ENCODE results near the gene RNF8. TPM values are rescaled to one million over a fixed set of nuclear protein-coding genes. Genes with fewer than 3 reads are reported as not detected.

Gene RNF8
- total and polyA plus RNA-seq, 10 of the 15 experiments (the other 5 are each of a cell fraction or from before 2014, with no cell fraction given): 7.8 to 30.2 (median 23.3) TPM

DNA sequence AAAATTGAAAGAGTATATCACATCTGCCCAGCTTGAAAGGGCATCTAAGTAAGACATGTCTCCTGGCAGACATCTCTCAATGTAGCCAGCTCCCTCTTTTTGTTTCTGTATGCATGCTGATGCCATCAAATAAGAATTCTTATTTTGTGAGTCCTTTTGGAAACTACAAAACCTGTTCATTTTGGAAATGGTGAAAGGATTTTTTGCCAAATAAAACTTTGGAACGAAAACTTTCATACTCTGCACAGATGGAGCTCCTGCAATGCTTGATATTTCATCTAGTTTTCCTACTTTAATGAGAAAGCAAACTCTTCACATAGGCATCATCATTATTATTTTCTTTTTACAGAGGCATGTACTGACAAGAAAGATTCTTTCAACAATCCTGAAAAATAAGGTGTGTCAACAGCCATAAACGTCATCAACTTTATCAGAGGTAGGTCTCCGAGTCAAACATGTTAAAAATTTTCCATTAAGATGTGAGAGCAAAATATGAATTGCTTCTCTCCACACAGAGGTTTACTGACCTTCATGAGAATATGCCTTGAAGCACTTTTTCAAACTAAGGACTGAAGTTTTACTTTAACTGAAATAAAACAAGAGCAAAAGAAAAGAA lies 53.1 kb downstream of the RNF8 start:
- SMC1A ChIA-PET (ENCODE audit: uncharacterized antibody, unreplicated experiment): no interaction called here
- no peak overlapping the region for H2AFZ ChIP-seq (ENCODE audit: control insufficient read depth, low read depth, low read length)
- DNase-seq (ENCODE audit: low read depth, low spot score) (no peak), ATAC-seq (no peak), FAIRE-seq (no peak)
- CTCF ChIA-PET: no interaction called here
- in situ Hi-C loops (cut with MboI): no loop called here
- intact Hi-C loops (cut with micrococcal nuclease; ENCODE audit: unreplicated experiment): no loop called here
- H3K27ac ChIP-seq (ENCODE audit: control insufficient read depth, insufficient read depth): no peak overlapping the region
- H3K4me3 ChIP-seq: no peak overlapping the region
- H3K4me1 ChIP-seq (ENCODE audit: control insufficient read depth, insufficient read depth, low read length): no peaks in the 10 kb centered on the region
- POLR2A ChIA-PET: interaction anchor here (0.8 kb wide), 1 partner anchor 447 kb away, joined by 3 read pairs; no protein-coding TSS in a partner anchor
- no peaks in the 10 kb centered on the region for H3K9me3 ChIP-seq (replicated peaks; ENCODE audit: control insufficient read depth, insufficient read depth, low read length)
- no peaks in the 10 kb centered on the region for H3K27me3 ChIP-seq (replicated peaks in 1 of 2; ENCODE audit: control insufficient read depth in 2 of 2, insufficient read depth in 2 of 2, low read length in 1 of 2)
- no TSS peak for BruUV-seq (replicated peaks)
- RAD21 ChIA-PET (ENCODE audit: unreplicated experiment): no interaction called here
- H3K4me2 ChIP-seq (ENCODE audit: control insufficient read depth, insufficient read depth): no peak overlapping the region
- H4K20me1 ChIP-seq (ENCODE audit: control insufficient read depth, insufficient read depth): no peaks in the 10 kb centered on the region
- no peaks in the 10 kb centered on the region for H3K79me2 ChIP-seq (ENCODE audit: control insufficient read depth, insufficient read depth, low read length)
- WGBS (ENCODE audit: insufficient coverage, insufficient replicate concordance, low lambda C conversion rate, missing lambda C conversion rate): 27% methylated on average over 3 of the region's 3 CpGs
- H3K9ac ChIP-seq (ENCODE audit: control insufficient read depth, insufficient read depth, low read length): no peak overlapping the region
- no peaks in the 10 kb centered on the region for H3K36me3 ChIP-seq (ENCODE audit: control insufficient read depth in 2 of 2, insufficient read depth in 2 of 2, low read length in 1 of 2)
- TF ChIP-seq NFYB (IDR thresholded peaks at IDR 0.05; ENCODE audit: insufficient read depth, low read depth, low read length) (no peak), GATAD2B (conservative IDR thresholded peaks at IDR 0.05; ENCODE audit: low read depth) (no peak), PAX8 (IDR thresholded peaks at IDR 0.05) (no peak), ZNF217 (IDR thresholded peaks at IDR 0.05) (no peak), POLR2AphosphoS5 (IDR thresholded peaks at IDR 0.05; ENCODE audit: low read length) (no peak), NR2F1 (conservative IDR thresholded peaks at IDR 0.05) (no peak), TCF7 (IDR thresholded peaks at IDR 0.05; ENCODE audit: borderline replicate concordance) (no peak), BCL11A (IDR thresholded peaks at IDR 0.05; ENCODE audit: low read depth, low read length) (no peak), POLR2A (IDR thresholded peaks at IDR 0.05; ENCODE audit: low read depth, low read length) (no peak), NFYA (IDR thresholded peaks at IDR 0.05; ENCODE audit: borderline replicate concordance, low read depth, low read length) (no peak), IKZF1 (conservative IDR thresholded peaks at IDR 0.05) (no peak), JUNB (IDR thresholded peaks at IDR 0.05) (no peak)
- TF ChIP-seq, protein P1, sequence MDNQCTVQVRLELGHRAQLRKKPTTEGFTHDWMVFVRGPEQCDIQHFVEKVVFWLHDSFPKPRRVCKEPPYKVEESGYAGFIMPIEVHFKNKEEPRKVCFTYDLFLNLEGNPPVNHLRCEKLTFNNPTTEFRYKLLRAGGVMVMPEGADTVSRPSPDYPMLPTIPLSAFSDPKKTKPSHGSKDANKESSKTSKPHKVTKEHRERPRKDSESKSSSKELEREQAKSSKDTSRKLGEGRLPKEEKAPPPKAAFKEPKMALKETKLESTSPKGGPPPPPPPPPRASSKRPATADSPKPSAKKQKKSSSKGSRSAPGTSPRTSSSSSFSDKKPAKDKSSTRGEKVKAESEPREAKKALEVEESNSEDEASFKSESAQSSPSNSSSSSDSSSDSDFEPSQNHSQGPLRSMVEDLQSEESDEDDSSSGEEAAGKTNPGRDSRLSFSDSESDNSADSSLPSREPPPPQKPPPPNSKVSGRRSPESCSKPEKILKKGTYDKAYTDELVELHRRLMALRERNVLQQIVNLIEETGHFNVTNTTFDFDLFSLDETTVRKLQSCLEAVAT (IDR thresholded peaks at IDR 0.05): no peak
- TF ChIP-seq, protein P2, sequence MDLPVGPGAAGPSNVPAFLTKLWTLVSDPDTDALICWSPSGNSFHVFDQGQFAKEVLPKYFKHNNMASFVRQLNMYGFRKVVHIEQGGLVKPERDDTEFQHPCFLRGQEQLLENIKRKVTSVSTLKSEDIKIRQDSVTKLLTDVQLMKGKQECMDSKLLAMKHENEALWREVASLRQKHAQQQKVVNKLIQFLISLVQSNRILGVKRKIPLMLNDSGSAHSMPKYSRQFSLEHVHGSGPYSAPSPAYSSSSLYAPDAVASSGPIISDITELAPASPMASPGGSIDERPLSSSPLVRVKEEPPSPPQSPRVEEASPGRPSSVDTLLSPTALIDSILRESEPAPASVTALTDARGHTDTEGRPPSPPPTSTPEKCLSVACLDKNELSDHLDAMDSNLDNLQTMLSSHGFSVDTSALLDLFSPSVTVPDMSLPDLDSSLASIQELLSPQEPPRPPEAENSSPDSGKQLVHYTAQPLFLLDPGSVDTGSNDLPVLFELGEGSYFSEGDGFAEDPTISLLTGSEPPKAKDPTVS (IDR thresholded peaks at IDR 0.05; ENCODE audit: low read depth, low read length): no peak
- TF ChIP-seq, protein P3, sequence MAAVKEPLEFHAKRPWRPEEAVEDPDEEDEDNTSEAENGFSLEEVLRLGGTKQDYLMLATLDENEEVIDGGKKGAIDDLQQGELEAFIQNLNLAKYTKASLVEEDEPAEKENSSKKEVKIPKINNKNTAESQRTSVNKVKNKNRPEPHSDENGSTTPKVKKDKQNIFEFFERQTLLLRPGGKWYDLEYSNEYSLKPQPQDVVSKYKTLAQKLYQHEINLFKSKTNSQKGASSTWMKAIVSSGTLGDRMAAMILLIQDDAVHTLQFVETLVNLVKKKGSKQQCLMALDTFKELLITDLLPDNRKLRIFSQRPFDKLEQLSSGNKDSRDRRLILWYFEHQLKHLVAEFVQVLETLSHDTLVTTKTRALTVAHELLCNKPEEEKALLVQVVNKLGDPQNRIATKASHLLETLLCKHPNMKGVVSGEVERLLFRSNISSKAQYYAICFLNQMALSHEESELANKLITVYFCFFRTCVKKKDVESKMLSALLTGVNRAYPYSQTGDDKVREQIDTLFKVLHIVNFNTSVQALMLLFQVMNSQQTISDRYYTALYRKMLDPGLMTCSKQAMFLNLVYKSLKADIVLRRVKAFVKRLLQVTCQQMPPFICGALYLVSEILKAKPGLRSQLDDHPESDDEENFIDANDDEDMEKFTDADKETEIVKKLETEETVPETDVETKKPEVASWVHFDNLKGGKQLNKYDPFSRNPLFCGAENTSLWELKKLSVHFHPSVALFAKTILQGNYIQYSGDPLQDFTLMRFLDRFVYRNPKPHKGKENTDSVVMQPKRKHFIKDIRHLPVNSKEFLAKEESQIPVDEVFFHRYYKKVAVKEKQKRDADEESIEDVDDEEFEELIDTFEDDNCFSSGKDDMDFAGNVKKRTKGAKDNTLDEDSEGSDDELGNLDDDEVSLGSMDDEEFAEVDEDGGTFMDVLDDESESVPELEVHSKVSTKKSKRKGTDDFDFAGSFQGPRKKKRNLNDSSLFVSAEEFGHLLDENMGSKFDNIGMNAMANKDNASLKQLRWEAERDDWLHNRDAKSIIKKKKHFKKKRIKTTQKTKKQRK (IDR thresholded peaks at IDR 0.05; ENCODE audit: low read depth, low read length): no peak
- TF ChIP-seq, protein P4, sequence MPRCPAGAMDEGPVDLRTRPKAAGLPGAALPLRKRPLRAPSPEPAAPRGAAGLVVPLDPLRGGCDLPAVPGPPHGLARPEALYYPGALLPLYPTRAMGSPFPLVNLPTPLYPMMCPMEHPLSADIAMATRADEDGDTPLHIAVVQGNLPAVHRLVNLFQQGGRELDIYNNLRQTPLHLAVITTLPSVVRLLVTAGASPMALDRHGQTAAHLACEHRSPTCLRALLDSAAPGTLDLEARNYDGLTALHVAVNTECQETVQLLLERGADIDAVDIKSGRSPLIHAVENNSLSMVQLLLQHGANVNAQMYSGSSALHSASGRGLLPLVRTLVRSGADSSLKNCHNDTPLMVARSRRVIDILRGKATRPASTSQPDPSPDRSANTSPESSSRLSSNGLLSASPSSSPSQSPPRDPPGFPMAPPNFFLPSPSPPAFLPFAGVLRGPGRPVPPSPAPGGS (IDR thresholded peaks at IDR 0.05; ENCODE audit: borderline replicate concordance, insufficient read depth, low read depth, low read length, poor library complexity, severe bottlenecking): no peak

All from GM12878 (cell line).